Kidney (tissue), 14 donors: ENCODE measurements around the gene SLC34A3. TPM values are rescaled to one million over a fixed set of nuclear protein-coding genes. Genes with fewer than 3 reads are reported as not detected.

Experiments used
- DNase-seq, 5 donors: peaks; one replicate each; pipeline ENCODE4 v3.0.0-alpha.2; 2013 to 2020
- FAIRE-seq: peaks from 2 replicates; lab custom pipeline; 2012; peaks lifted over from hg19 to GRCh38; lab: Jason Lieb, UNC
- H3K27ac ChIP-seq, 2 donors: one replicate each; pipeline ENCODE4 v1.7.0; 2013; ENCODE audit warnings: low read depth in 2 of 2, low read length in 2 of 2, inconsistent platforms in 1 of 2
- H3K27me3 ChIP-seq: one replicate; pipeline ENCODE4 v1.7.1; 2013; ENCODE audit warnings: low read length, inconsistent platforms; ENCODE audit not compliant: control insufficient read depth, insufficient read depth
- H3K36me3 ChIP-seq, 3 donors: one replicate each; pipeline versions ENCODE4 v1.7.0 to v1.7.1; 2013; ENCODE audit warnings: low read length in 3 of 3, control low read depth in 1 of 3, inconsistent platforms in 1 of 3; ENCODE audit not compliant: insufficient read depth in 3 of 3, control insufficient read depth in 2 of 3
- H3K4me1 ChIP-seq, 3 donors: one replicate each; pipeline versions ENCODE4 v1.7.0 to v1.7.1; 2013; ENCODE audit warnings: low read length in 3 of 3, inconsistent platforms in 1 of 3, low read depth in 1 of 3; ENCODE audit not compliant: control insufficient read depth in 2 of 3, insufficient read depth in 2 of 3
- H3K4me3 ChIP-seq, 3 donors: one replicate each; pipeline versions ENCODE4 v1.7.0 to v1.8.1; 2013; ENCODE audit warnings: low read length in 3 of 3, control low read depth in 1 of 3, inconsistent platforms in 1 of 3
- H3K9ac ChIP-seq, 3 donors: one replicate each; pipeline versions ENCODE4 v1.7.0 to v1.7.1; 2013; ENCODE audit warnings: low read length in 3 of 3, control low read depth in 1 of 3, inconsistent platforms in 1 of 3
- H3K9me3 ChIP-seq, 3 donors: one replicate each; pipeline versions ENCODE4 v1.7.0 to v1.7.1; 2013; ENCODE audit warnings: low read length in 3 of 3, control low read depth in 1 of 3, inconsistent platforms in 1 of 3; ENCODE audit not compliant: control insufficient read depth in 2 of 3, insufficient read depth in 1 of 3
- CTCF ChIP-seq: IDR thresholded peaks from 3 replicates; pipeline ENCODE4 v1.5.1; 2012; ENCODE audit warnings: mild to moderate bottlenecking, moderate library complexity, borderline replicate concordance; ENCODE audit not compliant: insufficient read depth; ENCODE audit errors: extremely low read depth
- intact Hi-C: fragments of 100-400 bp; cut with DNase I; formaldehyde crosslinking; loops from one replicate; pipeline ENCODE4 v1.11.1; 2022
- polyA plus RNA-seq: library from polyadenylated mRNA; stranded (reverse); fragments of 350-450 nt; fragmentation: Illumina TruSeq; extraction: RNeasy Lipid Tissue Mini Kit (QIAGEN cat#74804); gene quantifications from one replicate; pipeline ENCODE4 v1.2.3, GENCODE V29; 2014; ENCODE audit warnings: low read depth, low replicate concordance; ENCODE audit not compliant: insufficient read depth
- total RNA-seq: library from RNA; stranded (reverse); fragmentation: NEBNext Ultra II Directional; extraction: Animal tissue kit (Norgen Biotek cat#: 25700); gene quantifications from one replicate; pipeline ENCODE4 v1.2.1, GENCODE V29; 2021
- donor health status: control.
- donor health status: control.
- donor health status: control.
- donor health status: control.
- donor health status: control.
- donor health status: DM: yes; HTN: yes; CAD: no.
- donor health status: Normal renal cell carcinoma (clear cell type).

The SLC34A3 gene
- total and polyA plus RNA-seq, 2 donors from 2014 or later = 0.13 to 36.0 TPM

GRCh38 chr9:137231372-137232039 is 805 bp downstream of the SLC34A3 start:
- intact Hi-C loops = loop anchor here (10.0 kb wide), 1 partner anchor 117 kb away; the partner anchor contains the start of gene DPP7
- FAIRE-seq (no peak), DNase-seq (no peak)
- TF ChIP-seq CTCF = no peak
- H3K4me3 ChIP-seq = peak overlapping the region in 1 of 3 donors; percentile 25
- H3K9me3 ChIP-seq = no peaks in the 10 kb centered on the region
- H3K9ac ChIP-seq = no peak overlapping the region
- peak overlapping the region in 1 of 2 donors; percentile 16 for H3K27ac ChIP-seq
- no peaks in the 10 kb centered on the region for H3K36me3 ChIP-seq
- H3K4me1 ChIP-seq = peaks cover 0 to 24% (median 15%) of the 10 kb centered on the region in 3 donors
- H3K27me3 ChIP-seq = no peaks in the 10 kb centered on the region

GRCh38 chr9:137232101-137232500 is 1.4 kb downstream of the SLC34A3 start:
- H3K9ac ChIP-seq = no peak overlapping the region
- no peaks in the 10 kb centered on the region for H3K36me3 ChIP-seq
- TF ChIP-seq CTCF = no peak
- H3K4me1 ChIP-seq = peaks cover 0 to 23% (median 11%) of the 10 kb centered on the region in 3 donors
- FAIRE-seq (no peak), DNase-seq (no peak)
- H3K9me3 ChIP-seq = no peaks in the 10 kb centered on the region
- no peaks in the 10 kb centered on the region for H3K27me3 ChIP-seq
- H3K27ac ChIP-seq = no peak overlapping the region
- intact Hi-C loops = loop anchor here (10.0 kb wide), 1 partner anchor 117 kb away; the partner anchor contains the start of gene DPP7
- peak overlapping the region in 1 of 3 donors; percentile 25 for H3K4me3 ChIP-seq

GRCh38 chr9:137232510-137232909 is 1.8 kb downstream of the SLC34A3 start:
- intact Hi-C loops = loop anchor here (10.0 kb wide), 1 partner anchor 118 kb away; the partner anchor contains the start of gene DPP7
- no peak for TF ChIP-seq CTCF
- H3K4me1 ChIP-seq = peaks cover 0 to 19% (median 9%) of the 10 kb centered on the region in 3 donors

More at GRCh38 chr9:137232510-137232909, 1.8 kb downstream of the SLC34A3 start:
- H3K36me3 ChIP-seq = no peaks in the 10 kb centered on the region
- no peaks in the 10 kb centered on the region for H3K27me3 ChIP-seq
- no peak overlapping the region for H3K9ac ChIP-seq
- no peaks in the 10 kb centered on the region for H3K9me3 ChIP-seq
- peak overlapping the region in 1 of 3 donors; percentile 25 for H3K4me3 ChIP-seq
- FAIRE-seq (no peak), DNase-seq (no peak)
- H3K27ac ChIP-seq = no peak overlapping the region
